ENCODE results near the gene NR1D1. TPM values are rescaled to one million over a fixed set of nuclear protein-coding genes. Genes with fewer than 3 reads are reported as not detected.

NR1D1 gene
- total RNA-seq, 2 experiments from 2014 or later, result 6.0 to 6.5 TPM

DNA sequence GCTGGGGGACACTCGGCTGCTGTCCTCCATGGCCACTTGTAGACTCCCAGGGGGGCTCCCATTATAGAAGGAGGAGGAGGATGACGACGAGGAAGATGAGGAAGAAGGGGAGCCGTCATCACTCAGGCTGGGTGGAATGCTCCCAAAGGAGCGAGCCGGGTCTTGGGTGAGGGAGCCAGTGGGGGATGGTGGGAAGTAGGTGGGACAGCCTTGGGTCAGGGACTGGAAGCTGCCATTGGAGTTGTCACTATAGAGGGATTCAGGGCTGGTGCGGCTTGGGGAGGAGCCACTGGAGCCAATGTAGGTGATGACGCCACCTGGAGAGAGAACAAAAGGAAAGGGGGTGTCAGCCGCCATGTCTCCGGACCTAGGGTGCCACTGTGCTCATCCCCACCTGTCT is 3.3 kb downstream of the NR1D1 start:
- POLR2A ChIA-PET, result interaction anchor here (0.9 to 8.2 kb wide), 8 partner anchors 9 to 84 kb away, joined by 3 to 93 read pairs (median 4); partner anchors contain the start of gene CASC3
- Mint-ChIP-seq H3K36me3 (ENCODE audit: low read depth) (peaks cover 47% of the 10 kb centered on the region), H3K4me1 (ENCODE audit: low read depth) (peaks cover 65% of the 10 kb centered on the region), H3K9me3 (no peaks in the 10 kb centered on the region), H3K27ac (peak overlapping the region; percentile 90), H3K4me3 (peak overlapping the region; percentile 85), H3K27me3 (no peaks in the 10 kb centered on the region)
- no peak for ATAC-seq
- no peak for DNase-seq
- intact Hi-C loops (cut with micrococcal nuclease), result loop anchor here (2.0 kb wide), 1 partner anchor 16 kb away; no protein-coding TSS in a partner anchor
- CTCF ChIA-PET, result interaction anchor here (1.2 to 9.5 kb wide), 4 partner anchors 11 to 28 kb away, joined by 6 to 136 read pairs (median 40); no protein-coding TSS in a partner anchor
- no peak for TF ChIP-seq CTCF (IDR thresholded peaks at IDR 0.05)

- intact Hi-C loops (cut with micrococcal nuclease), result loop anchor here (2.0 kb wide), 1 partner anchor 17 kb away; no protein-coding TSS in a partner anchor
- Mint-ChIP-seq H3K27ac (peak overlapping the region; percentile 90), H3K27me3 (no peaks in the 10 kb centered on the region), H3K4me3 (peak overlapping the region; percentile 85), H3K4me1 (ENCODE audit: low read depth) (peaks cover 56% of the 10 kb centered on the region), H3K36me3 (ENCODE audit: low read depth) (peaks cover 47% of the 10 kb centered on the region), H3K9me3 (no peaks in the 10 kb centered on the region)
- no peak for TF ChIP-seq CTCF (IDR thresholded peaks at IDR 0.05)
- peak; percentile 93 for DNase-seq
- POLR2A ChIA-PET, result interaction anchor here (0.9 to 8.2 kb wide), 6 partner anchors 10 to 44 kb away, joined by 4 to 93 read pairs (median 5); partner anchors contain the start of gene CASC3
- CTCF ChIA-PET, result interaction anchor here (1.0 to 9.5 kb wide), 4 partner anchors 10 to 21 kb away, joined by 5 to 136 read pairs (median 39); no protein-coding TSS in a partner anchor
- ATAC-seq, result peak; percentile 78
These were observed 4.2 kb downstream of the NR1D1 start for GRCh38 chr17:40095944-40096791.

- CTCF ChIA-PET, result interaction anchor here (1.0 to 9.5 kb wide), 3 partner anchors 9 to 20 kb away, joined by 5 to 136 read pairs (median 72); no protein-coding TSS in a partner anchor
- POLR2A ChIA-PET, result interaction anchor here (0.8 to 8.2 kb wide), 3 partner anchors 16 to 30 kb away, joined by 3 to 93 read pairs (median 5); no protein-coding TSS in a partner anchor
- H3K27me3 Mint-ChIP-seq, result no peaks in the 10 kb centered on the region
- peak overlapping the region; percentile 90 for H3K27ac Mint-ChIP-seq
- DNase-seq (no peak), ATAC-seq (no peak)
- H3K9me3 Mint-ChIP-seq, result no peaks in the 10 kb centered on the region
- H3K36me3 Mint-ChIP-seq (ENCODE audit: low read depth), result peaks cover 47% of the 10 kb centered on the region
- no peak for TF ChIP-seq CTCF (IDR thresholded peaks at IDR 0.05)
- intact Hi-C loops (cut with micrococcal nuclease), result no loop called here
- H3K4me3 Mint-ChIP-seq, result peak overlapping the region; percentile 85
- H3K4me1 Mint-ChIP-seq (ENCODE audit: low read depth), result peaks cover 49% of the 10 kb centered on the region
These were observed 4.9 kb downstream of the NR1D1 start for GRCh38 chr17:40095351-40095943.

- ChIA-PET POLR2A (interaction anchor here (0.7 to 8.2 kb wide), 3 partner anchors 17 to 26 kb away, joined by 3 to 93 read pairs (median 5); no protein-coding TSS in a partner anchor), CTCF (interaction anchor here (9.5 kb wide), 1 partner anchor 19 kb away, joined by 72 read pairs; no protein-coding TSS in a partner anchor)
- no peak overlapping the region for H3K4me3 Mint-ChIP-seq
- no peaks in the 10 kb centered on the region for H3K9me3 Mint-ChIP-seq
- H3K27ac Mint-ChIP-seq, result peak overlapping the region; percentile 90
- DNase-seq, result no peak
- intact Hi-C loops (cut with micrococcal nuclease), result no loop called here
- ATAC-seq, result no peak
- H3K36me3 Mint-ChIP-seq (ENCODE audit: low read depth), result peaks cover 47% of the 10 kb centered on the region
- no peaks in the 10 kb centered on the region for H3K27me3 Mint-ChIP-seq
- no peak for TF ChIP-seq CTCF (IDR thresholded peaks at IDR 0.05)
- peaks cover 49% of the 10 kb centered on the region for H3K4me1 Mint-ChIP-seq (ENCODE audit: low read depth)
These were observed 5.5 kb downstream of the NR1D1 start for GRCh38 chr17:40094874-40095273.
